Upper lobe of left lung (tissue), 4 donors: ENCODE results near the gene CRYAB.

Experiments
- EP300 ChIP-seq, 4 donors: sonication (generic); formaldehyde crosslinking; IDR thresholded peaks; one replicate each; pipeline ENCODE4 v1.5.1; 2017; ENCODE audit warnings: antibody characterized with exemption in 4 of 4, control low read depth in 2 of 4
- POLR2A ChIP-seq, 4 donors: fragments of 450-650 bp; IDR thresholded peaks; one replicate each; pipeline ENCODE4 v1.5.1; 2016 to 2017; ENCODE audit warnings: antibody characterized with exemption in 4 of 4, mild to moderate bottlenecking in 2 of 4
- TF ChIP-seq, protein P1 (sequence below), 6 experiments: fragments of 450-650 bp in 4 of 6; fragments of 200-600 bp in 2 of 6; sonication (generic) in 2 of 6; IDR thresholded peaks; one replicate each; pipeline ENCODE4 v1.5.1; 2016 to 2019; ENCODE audit warnings: antibody characterized with exemption in 6 of 6

DNA sequence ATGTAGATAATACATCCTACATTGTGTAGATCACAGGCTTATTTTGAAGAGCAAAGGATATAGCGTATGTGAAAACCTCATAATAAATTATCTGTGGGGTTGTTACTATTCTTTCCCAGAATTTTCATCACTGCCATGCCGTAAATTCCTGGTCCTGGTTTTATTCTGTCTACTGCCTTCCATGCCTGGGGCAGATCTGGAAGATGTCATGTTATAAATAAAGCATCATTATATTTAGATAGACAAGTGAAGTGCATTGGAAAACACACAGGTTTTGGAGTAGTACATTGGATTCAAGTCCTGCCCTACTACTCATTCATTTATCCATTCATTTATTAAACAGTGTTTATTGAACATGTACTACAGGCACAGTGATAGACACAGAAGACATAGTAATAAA lies 9.3 kb upstream of the CRYAB start:
- TF ChIP-seq, protein P1, sequence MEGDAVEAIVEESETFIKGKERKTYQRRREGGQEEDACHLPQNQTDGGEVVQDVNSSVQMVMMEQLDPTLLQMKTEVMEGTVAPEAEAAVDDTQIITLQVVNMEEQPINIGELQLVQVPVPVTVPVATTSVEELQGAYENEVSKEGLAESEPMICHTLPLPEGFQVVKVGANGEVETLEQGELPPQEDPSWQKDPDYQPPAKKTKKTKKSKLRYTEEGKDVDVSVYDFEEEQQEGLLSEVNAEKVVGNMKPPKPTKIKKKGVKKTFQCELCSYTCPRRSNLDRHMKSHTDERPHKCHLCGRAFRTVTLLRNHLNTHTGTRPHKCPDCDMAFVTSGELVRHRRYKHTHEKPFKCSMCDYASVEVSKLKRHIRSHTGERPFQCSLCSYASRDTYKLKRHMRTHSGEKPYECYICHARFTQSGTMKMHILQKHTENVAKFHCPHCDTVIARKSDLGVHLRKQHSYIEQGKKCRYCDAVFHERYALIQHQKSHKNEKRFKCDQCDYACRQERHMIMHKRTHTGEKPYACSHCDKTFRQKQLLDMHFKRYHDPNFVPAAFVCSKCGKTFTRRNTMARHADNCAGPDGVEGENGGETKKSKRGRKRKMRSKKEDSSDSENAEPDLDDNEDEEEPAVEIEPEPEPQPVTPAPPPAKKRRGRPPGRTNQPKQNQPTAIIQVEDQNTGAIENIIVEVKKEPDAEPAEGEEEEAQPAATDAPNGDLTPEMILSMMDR (IDR thresholded peaks at IDR 0.05) = no peak
- TF ChIP-seq POLR2A (IDR thresholded peaks at IDR 0.05) (no peak), EP300 (IDR thresholded peaks at IDR 0.05) (no peak)
